Suppressor macrophage treated with lipopolysaccharide for 1 hour (primary cell): ENCODE results near the gene KRT7.
A peak's percentile ranks its signal among the peaks of the same experiment; 100 is the strongest.

Source experiments
- DNase-seq, 3 donors: peaks; one replicate each; pipeline ENCODE4 v3.0.0-alpha.2; 2020 to 2022

Gene KRT7

DNA sequence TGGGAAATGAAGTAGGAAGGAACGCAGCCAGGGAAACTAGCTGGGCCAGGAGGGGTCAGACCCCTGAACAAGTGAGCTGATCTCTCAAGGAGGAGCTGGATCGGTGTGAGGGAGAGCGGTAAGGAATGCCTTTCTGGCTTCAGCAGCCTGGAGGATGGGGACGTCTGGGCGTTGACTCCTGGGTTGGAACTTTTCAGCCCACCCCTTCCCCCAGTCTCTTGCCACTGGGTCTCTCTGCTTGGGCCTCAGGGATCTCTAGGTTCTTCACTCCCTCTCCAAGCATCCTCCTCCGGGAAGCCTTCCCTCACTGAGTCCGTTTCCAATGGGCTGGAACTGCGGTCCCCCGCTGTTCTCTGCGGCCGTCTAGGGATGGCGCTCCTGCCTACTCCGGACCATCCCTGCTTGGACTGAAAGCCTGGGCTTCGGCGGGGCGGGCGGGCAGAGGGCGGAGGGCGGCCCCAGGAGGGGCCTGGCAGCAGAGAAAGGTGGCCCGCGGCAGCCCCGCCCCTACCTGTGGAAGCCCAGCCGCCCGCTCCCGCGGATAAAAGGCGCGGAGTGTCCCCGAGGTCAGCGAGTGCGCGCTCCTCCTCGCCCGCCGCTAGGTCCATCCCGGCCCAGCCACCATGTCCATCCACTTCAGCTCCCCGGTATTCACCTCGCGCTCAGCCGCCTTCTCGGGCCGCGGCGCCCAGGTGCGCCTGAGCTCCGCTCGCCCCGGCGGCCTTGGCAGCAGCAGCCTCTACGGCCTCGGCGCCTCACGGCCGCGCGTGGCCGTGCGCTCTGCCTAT lies at the start of gene KRT7:
Gene KRT7, plus strand, starts transcription at position 570 of the 788 bp plus-strand sequence. Its CDS starts 54 bp downstream, at position 624.
- no peak for DNase-seq

DNA sequence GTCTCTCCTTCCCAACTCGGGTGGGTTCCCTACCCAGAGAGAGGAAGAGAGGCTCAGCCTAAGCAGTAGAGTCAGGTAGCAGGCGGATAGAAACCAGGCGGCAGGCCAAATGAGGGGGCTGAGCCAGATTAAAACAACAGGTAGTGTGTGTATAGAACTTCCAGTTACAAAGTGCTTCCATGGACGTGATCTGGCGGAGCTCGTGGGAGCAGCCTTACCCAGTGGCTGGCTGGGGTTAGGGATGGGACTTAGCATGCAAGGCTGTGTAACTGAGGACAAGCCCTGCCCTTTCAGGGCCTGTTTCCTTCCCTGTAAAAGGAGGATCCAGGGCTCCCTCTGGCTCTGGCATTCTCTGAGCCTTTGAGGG lies 49.5 kb upstream of the KRT7 start:
- no peak for DNase-seq

DNA sequence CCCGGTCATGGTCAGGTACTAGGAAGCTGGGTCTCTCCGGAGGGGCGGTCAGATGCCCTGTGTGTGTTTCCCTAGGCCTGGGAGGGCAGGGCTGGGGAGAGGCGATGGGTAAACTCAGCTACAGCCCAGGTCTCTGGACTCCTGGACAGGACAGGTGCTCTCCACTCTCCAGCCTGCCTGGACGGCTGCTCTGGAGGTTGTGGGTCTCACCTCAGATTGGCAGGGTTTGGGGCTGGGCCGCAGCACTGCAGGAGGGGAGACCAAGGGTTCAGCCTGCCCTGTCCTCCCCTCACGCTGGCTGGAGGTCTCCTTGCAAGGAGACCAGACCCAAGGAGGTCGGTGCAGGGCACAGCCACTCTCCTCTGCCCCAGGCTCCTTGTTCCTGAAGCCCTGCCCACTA lies 49.1 kb upstream of the KRT7 start:
- no peak for DNase-seq

DNA sequence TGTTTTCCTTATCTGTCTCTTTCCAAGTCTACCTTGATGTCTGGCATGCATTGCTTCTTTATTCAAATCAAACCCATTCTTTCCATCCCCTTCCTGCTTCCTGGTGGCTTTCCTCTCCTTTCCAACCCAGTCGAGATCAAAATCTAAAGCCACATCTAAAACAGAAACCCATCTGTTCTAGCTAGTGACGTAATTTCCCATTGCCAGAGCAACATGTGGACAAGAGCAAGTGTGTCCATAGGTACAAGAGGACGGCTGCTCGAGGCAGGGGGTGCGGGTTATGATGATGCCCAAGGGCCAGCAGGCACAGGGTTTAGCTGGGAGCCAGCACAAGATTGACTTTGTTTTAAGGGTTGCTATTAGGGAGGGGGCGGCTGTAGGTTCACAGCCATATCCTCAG lies 48.2 kb upstream of the KRT7 start:
- DNase-seq, result no peak

DNA sequence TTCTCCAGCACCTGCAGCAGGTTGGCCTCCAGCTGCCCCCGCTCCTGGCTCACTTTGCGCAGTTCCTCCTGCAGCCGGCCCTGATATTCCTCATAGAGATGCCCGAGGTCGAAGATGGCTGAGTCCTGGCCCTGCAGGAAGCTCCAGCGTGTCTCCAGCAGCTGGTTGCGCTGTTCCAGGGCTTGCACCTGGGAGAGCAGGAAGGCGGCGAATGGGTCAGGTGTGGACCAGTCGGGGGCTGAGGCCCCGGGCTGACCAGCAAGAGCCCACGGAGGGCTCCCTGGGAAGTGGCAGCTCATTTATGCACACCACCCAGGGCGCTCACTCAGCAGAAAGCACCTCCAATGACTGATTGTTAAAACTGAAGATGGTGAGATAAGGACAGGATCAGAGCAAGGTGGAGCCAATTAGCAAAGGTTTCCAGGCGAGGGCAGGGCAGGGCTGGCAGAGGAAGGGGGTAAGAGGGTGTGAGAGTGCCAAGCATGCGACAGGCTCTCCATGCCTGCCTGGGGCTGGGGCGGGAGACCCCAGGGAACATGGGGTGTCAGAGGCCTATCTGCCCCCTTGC lies 47.6 kb upstream of the KRT7 start:
- no peak for DNase-seq

DNA sequence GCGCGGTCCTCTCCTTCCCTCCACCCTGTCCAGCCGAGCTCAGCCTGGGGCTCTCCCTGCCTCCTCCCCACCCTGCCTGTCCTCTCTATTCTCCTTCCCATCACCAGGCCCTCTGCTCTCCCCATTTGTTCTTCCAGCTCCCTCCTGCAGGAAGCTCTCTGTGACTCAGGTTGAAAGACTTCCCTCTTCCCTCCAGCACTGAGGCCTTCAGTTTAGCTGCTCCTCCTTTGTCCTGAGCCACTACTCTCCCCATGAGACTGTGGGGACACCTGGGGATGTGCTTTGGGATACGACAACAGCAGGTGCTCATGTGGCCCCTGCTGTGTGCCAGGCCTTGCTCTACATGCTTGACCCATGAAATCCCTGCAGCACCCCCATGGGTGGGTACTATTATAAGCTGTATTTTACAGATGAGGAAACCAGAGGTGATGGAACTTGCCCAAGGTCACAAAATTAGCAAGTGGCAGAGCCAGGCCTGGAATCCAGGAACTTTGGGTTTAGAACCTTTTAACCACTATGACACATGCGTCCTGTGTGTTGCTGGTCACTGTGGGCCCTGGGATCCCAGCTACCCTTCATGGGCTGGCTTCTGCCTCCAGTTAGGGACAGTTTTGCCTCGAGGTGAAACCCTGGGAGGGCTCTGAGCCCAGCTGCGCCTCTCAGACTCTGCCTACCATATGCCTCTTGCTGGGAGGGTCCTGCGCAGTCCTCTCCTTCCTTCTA lies 46.8 kb upstream of the KRT7 start:
- DNase-seq, result peak in 2 of 3 donors; percentile 64 to 67

DNA sequence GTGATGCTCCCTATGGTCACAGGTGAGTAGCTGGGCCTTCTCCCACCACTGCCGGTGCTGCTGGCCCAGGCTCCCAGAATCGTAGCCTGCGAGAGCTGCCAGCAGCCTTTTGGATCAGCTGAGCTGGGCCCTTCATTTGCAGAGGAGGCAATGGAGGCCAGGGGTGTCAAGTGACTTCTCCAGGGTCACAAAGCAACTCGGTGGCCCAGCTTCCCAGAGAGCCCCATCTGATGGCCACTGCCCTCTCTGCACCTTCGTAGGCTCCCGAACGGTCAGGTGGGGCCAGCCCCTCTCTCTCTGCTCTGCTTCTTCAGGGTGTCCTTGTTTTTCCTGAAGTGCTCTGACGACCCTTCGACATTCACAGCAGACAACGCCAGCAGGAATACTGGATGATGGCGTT lies 45.8 kb upstream of the KRT7 start:
- DNase-seq, result no peak

DNA sequence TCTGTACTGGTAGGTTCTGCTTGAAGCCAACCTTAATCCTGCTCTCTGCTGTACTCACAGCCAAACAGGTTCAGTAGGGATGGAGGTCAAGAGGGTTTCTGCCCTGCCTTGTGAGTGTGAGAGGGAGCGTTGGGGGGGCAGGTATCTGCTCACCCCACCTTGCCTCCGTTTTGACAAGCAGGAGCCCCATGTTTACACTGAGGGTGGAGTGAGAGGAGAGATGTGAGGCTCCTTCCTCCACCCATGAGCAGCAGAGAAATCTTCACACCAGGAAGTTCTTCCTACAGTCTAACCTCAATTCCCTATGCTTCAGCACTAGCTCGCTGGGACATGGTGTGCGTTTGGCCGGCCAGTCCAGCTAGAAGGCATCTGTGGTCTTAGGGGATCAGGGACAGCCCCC lies 45.4 kb upstream of the KRT7 start:
- no peak for DNase-seq

DNA sequence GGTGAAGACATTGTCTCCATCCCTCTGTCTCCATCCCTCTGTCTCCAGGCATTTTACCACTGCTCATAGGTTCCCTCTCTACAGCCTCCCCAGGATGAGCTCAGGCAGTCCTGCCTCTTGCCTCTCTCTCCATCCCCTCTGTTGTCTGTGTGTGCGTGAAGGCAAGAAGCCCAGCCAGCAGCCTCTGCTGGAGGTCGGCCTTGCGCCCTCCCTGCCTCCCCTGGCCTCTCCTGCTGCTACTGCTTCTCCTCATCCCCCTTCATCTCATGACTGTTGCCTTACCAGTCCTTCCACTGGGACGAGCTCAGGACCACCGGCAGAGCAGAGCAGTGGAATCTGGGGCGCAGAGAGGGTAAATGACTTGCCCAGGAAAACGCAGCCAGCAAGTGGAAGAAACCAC lies 44.4 kb upstream of the KRT7 start:
- DNase-seq, result no peak

DNA sequence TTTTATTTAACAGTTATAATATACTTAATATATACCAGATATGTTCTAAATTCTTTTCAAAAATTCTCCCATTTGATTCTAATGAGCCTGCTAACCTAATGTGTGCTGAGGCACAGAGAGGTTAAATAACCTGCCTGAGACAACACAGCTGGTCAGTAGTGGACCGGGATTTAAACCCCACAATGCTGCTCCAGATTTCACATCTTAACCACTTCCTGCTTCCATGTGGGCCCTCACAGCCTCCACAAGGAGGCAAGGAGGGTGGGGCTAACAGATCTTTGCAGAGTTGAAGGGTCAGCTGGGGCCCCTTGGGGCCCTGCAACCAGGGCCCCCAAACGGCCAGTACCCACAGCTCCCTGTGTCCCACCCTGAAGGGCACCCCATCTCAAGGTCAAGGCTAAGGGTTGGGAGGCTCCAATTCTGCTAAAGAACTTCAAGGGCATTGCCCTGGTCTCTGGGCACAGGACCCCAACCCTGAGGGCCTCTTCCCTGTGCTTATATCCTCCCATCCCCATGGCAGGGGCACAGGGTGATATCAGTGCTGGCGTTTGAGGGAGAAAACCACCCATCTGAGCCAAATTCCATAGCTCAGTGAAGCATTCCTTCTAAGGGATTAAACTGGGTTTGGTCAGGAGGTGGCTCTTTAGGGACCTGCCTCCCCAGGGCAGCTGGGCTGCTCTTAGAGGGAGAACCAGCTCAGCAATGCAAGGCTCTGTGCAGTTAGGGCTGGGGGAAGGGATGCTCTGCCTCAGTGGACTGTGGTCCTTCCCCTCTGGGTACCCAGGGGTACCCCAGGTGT lies 43.5 kb upstream of the KRT7 start:
- peak in 1 of 3 donors; percentile 46 for DNase-seq

DNA sequence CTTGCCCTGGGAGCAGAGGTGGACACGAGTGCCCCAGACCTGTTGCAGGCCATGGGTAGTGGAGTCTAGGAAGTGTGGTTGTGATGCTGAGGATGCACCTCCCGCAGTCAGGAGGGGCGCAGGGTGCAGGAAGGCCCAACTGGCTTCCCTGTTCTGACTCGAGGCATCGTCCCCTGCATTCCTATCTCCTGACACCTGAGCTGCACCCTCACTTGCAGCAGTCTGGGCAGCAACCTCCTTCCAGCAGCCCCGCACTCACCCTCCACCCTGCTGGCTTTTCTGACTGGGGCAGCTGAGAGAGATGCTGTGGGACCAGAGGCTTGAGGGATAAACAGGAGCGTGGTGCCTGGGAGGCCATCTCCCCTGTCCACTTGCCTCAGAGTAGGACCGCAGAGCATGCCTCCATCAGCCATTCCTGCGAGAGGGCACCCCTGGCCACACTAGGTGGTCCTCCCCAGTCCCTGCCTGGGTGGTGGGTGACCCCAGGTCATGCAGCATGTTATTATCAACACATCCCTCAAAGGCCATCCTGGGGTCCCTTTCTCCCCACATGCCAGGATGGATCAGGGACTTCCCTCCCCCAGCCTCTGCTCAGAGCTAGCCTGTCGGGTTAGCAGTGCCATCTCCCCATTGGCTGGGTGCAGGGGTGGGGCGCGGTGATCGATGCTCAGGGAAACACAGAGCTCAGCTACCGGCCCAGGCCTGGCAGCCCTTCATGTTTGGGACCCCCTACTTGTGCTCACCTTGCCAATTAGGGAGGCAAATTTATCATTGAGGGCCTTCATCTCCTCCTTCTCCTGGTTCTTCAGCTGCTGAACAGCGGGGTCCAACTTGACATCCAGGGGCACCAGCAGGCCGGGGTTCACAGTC lies 41.9 kb upstream of the KRT7 start:
- no peak for DNase-seq

DNA sequence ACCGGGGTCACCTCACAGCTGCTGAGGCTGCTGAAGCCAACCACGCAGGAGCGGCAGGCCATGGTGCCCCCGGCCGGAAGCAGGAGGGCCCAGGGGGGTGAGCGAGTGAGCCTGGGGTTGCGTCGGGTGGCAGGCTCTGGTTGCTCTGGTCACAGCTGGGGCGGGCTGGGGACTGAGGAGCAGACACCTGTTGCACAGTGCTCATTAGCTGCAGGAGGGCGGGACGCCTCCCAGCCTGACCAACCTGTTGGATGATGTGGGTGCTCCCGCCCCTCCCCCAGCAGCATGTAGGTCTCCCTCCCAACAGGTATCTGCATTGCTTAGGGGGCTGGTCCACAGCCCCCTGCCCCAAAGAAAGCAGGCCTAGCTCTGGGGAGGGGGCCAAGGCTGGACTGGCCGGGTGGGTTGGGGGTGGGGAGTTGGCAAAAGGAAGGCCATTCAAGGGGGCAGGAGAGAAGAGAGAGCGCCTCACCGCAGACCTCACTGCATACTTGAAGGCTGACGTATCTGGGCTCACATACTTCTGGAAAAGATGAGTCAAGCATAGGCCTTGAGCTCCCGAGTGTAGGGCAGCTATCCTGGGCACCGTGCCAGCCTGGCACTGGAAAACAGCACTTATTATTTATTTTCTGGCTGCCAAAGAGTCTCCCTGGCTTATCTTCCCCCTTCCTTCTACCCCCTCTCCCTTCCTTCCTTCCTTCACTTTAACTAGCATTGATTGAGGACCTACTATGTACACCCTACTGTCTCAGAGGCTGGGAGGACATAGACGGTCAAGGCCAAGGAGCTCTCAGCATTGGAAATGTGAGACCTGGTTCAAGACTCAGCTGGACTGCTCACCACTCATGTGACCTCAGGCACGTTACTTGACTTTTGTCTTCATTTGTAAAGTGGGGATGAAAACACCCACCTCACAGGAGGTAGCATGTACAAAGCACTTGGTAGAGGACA lies 40.9 kb upstream of the KRT7 start, which contains the start of gene KRT80:
Gene KRT80, minus strand, starts transcription at position 174 of the 951 bp plus-strand sequence. Its CDS starts 112 bp downstream, at position 62.
- DNase-seq, result peak; percentile 90 to 94 (median 93)

DNA sequence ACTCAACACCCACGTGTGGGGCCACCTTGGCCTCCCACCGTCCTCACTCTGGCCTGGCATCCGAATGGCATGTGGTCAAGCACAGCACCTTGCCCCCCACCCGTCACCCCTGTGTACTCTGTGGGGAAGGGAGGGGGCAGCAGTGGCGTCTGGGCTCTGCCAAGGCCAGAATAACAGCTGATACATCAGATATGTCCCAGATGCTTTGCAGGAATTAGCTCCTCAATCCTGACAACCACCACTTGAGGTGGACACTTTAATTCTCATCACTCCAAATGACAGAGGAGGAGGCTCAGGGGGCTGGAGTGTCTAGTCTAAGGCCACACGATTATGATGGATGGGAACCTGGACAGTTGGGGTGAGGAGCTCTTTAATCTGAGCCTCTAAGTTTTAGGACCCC lies 39.5 kb upstream of the KRT7 start:
- DNase-seq, result no peak

DNA sequence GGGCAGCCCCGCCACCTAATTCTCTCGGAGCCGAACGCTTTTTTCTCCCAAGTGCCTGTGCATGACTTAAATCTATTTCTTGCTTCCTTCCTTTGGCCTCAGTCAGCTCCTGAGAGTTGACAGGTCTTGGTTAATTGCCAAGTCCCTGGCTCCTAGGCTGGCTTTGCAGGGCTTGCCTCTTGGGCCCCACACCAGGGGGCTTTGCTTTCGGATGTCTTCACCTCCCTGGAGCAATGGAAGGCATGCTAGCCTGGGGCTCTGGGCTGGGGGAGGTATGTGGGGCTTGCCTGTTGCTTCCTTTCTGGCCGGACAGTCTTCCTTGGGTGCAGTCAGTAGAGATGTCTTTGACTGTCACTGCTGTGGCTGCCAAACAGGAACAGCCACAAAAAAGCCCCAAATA lies 39.1 kb upstream of the KRT7 start:
- DNase-seq, result no peak

DNA sequence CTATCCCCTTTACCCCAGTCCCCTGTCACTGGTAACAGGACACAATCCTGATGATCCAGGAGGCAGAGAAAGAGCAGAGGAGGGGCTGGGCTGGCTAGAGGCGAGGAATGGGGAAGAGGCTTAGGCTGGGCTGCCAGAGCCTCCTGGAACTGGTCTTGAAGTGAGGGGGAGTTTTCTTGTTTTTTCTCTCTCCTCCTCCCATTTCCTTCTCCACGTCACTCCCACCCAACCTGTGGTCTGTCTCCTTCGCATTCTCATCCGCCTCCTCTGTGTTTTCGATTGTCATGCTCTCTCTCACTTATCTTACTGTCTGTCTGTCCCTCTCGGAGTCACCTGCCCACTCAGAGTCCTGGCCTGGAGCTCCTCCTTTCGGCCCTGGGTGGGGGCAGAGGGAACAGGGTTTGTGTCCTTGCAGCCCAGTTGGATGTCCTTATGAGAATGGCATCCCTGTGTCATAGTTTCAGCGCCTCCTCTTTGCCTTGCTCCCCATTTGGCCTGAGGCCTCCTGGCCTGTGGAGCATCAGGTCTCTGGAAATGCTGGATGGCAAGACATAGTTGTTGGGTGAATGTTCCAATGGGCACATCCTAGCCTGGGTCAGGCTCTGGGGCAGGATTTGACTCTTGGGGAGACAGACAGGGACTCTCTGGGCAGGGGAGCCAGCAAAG lies 37.8 kb upstream of the KRT7 start:
- DNase-seq, result peak in 2 of 3 donors; percentile 49 to 58

DNA sequence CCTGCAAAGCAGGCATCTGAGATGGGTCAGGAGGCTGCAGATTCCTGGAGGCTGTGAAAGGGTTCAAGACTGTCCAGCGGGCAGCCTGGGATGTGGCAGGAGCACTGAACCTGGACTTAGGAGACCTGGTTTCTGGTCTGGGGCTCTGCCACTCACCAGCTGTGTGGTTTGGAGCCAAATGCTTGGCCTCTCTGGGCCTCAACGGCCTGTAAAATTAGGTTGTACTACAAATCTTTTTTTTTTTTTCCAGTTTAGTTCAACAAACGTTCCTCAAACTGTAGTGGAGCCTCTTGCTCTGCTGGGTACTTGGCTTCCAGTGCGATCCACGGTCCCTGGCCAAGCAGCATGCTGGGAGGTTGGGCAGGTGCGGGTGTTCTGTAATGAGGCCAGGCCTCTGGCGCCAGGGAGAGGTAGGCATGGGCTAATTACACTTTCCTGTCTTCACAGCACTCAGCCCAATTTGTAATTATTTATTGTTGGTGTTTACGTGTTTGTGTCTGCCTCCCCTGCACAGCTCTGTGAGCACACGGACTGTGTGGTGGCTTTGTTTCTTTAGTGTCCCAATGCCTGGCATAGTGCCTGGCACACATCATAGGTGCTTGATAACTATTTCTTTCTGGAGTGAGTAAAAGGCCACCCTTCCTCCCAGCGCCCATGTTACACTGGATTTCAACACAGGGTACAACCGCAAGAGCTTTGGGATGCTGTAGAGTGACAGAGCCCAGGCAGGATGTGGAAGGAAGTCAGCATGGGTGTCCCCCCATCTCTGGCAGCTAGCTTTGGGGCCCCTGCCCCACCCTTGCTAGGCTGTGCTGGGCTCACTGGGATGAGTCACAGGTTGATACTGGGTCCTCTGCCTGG lies 35.4 kb upstream of the KRT7 start:
- peak; percentile 58 to 73 (median 61) for DNase-seq

DNA sequence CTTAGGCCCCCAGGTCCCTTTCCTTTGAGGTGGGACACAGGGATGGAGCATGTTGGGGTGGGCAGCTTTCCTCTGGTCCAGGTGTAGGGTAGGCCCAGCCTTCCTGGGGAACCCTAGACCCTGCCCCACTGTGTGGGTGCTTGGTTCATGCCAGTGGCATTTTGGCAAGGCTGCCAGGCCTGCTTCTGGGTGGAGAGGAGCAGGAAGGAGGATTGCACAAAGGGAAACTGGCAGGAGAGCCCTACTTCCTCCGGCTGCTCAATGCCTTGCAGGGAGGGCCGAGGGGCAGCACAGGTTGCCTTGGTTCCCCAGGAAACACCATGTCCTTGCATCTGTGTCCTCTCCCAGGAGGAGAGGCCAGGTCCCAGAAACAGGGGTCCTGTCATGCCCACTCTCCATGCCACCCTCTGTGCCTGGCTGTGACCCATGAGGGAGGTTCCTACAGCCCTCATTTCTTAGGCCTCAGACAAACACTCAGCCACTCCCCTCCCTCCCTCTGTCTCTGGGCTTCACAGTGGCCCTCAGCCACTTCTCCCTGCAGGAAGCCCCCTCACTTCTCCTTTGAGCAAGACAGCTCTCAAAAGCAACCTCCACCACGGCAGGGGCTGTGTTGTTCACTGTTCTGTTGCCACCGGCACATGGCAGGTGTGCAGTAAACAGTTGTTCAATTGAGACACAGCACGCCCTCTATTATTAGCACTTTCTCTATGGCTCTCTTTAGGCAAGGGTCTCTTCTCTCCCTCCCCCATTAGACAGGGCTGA lies 34.4 kb upstream of the KRT7 start:
- DNase-seq, result peak; percentile 56 to 60 (median 56)

DNA sequence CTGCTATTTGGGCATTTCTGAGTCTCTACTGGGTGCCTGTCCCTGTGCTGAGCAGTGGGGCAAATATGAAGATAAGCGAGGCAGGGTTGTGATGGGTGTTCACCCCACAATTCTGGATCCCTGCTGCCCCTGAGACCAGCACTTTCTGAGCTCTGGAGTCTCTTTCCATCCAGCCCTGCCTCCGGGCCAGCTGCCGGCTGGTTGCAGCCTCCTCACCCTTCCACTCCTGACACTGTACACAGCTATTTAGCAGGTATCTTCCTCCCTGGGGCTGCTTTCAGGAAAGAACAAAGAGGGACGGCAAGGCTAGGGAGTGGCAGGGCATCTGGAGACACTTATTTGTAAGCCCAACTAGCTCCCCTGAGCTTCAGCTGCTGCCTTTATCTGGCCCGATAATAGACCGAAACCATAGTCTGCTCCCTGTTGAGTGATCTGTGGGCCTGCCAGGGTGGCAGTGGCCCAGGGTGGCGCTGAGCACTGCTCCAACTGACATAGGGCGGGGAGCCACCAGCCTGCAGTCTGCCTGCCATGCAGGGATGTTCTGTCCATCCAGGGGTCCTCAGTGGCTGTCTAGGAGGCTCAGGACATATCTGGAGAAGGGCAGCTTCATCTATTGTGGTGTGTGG lies 33.6 kb upstream of the KRT7 start:
- DNase-seq, result no peak
